NCI-H345 treated with DMSO at 0.1 percent for 48 hours (cell line): ENCODE measurements around the gene TWNK.

Source experiments
- DNase-seq: peaks from one replicate; lab custom pipeline; 2025; ENCODE audit not compliant: unreplicated experiment; lab: John Stamatoyannopoulos, UW

Gene TWNK

GRCh38 chr10:101010329-101010728, 23.0 kb downstream of the TWNK start:
- DNase-seq, result no peak

DNA sequence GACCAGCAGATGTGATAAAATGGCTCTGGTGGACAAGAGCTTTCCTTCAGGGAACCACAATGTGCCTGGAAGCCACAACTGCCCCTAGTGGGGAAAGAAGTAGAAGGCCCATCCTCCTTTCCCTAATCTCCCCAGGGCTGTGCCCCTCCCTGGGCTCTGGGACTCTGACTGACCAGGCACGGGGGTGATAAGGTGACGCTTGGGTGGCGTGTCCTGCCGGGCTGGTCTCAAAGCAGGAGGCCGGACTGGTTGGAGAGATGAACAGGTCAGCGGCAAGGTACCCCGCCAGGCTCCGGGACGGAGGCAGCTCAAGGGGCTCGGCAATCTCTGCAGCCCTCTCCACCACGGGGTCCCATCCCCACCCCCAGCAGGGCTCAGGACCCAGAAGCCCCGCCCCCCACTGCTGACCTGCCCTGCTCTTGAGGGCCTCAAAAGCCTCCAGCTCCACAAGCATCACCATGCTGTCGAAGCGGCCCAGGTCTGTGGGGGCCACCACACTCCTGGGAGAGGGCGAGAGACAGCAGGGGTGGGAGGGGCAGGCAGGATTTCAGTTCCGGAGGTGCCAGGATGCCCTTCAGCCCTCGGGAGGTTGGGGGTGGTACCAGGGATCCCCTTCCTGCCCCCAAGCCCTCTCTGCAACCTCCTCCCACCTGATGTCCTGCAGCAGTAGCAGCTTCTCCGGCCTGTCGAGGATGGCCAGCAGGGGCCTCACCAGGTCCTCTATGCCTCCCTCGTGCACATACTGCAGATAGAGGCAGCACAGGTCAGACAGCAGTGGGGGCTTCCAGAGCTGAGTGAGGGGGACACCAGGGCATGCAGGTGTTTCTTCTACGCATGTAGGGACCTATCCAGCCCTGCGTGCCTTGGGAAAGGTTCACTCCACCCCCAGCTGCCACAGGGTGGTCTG, 24.4 kb downstream of the TWNK start:
- no peak for DNase-seq

- DNase-seq, result peak; percentile 49
Measured at GRCh38 chr10:101012525-101013364, 25.4 kb downstream of the TWNK start.

DNA sequence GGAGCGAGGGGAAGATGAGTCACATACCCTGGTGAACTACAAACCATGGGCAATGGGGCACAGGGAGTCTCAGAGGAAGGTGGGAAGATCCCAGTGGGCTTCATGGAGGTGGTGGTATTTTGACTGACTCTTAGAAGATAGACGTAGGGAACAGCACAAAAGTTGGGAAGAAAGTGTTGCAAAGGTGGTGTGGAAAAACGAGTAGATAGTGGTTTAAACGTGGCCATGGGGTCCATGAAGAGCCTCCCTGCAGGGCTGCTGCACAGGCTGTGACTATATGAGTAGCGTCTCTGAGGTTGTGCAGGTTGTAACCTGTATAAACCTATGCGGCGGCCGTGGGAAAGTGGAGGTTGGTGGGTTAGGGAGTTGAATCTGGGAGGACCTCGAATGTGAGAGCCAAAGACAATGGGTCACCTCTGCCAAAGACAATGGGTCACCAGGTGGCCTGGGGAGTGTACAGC, 26.1 kb downstream of the TWNK start:
- DNase-seq, result no peak

DNA sequence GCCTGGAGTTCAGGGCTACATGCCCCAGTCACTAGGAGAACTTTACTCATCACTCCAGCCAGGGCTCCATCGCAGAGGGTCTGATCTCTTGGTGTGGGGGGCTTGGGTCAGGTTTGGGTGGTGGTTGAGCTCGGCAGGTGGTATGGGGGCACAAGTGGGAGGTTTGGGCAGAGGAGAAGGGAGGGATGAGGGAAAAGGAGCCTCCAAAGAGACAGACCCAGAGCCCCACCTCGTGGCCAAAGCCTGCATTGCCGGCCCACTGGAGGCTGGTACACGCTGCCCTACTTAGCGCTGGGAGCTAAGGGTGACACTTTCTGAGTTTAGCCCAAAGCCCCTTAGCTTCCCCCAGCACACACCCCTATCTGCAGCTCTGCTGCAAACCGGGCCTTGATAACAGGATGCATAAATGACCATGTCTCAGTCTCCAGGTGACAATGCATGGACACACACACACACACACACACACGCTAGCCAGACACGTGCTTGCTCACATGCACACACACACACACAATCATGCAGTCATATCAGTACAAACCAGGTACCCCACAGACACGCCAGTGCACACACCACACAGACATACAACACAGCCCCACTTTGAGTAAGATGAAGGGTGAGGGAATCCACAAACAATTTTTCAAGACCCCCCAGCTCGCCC, 27.0 kb downstream of the TWNK start:
- peak; percentile 15 for DNase-seq

DNA sequence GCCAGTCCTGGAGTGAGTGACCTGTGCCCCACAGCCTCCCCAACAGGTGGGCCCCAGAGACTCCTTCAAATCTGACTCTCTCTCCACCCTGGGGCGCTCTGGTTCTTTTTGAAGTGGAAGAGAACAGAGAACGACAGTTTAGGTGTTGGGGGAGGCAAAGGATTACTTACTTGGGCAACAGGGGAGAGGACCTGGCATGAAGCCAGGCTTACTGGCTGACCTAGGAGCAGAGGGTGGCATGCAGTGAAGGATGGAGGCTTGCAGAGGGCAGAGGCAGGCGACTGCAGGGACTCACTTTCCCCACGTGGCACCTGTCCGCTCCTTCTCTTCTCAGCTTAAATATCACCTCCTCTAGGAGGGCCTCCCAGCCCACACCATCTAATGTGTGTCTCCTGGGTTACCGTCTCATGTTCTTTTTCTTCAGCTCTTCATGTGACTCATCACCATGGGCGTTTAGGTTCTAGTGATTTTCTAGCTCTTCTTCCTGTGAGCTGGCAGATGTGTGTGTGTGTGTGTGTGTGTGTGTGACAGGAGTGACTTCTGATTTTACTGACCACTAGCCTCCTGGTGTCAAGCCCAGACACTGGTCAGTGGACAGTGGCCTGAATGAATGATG, 27.7 kb downstream of the TWNK start:
- no peak for DNase-seq

- no peak for DNase-seq
Measured at GRCh38 chr10:101015582-101015973, 28.2 kb downstream of the TWNK start.

GRCh38 chr10:101016814-101017213, 29.5 kb downstream of the TWNK start:
- DNase-seq, result no peak

DNA sequence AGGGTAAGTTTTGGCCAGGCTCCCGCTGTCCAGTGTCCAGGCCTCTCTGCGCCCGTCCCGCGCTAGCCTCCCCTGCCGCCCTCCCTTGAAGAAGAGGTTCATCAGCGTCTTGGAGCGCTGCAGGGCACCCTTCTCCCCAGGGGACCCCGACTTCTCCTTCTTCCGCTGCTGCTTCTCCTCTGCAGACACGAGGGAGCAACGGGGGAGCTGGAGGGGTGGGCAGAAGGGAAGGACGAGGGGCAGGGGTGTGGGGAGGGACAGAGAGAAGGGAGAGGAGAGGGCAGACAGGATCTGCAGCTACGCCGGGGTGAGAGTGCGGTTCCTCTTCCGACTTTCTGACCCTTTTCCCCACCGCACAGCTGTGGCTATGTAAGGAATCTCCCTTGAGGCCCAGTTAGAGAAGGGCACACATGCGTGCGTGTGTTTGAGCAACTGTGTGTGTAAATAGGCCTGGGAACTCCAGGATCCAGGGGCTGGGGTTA, 30.8 kb downstream of the TWNK start:
- DNase-seq, result no peak

GRCh38 chr10:101018600-101019439, 31.5 kb downstream of the TWNK start:
- no peak for DNase-seq

- DNase-seq, result no peak
Measured at GRCh38 chr10:101019440-101019703, 32.0 kb downstream of the TWNK start.

GRCh38 chr10:101020427-101021075, 33.2 kb downstream of the TWNK start:
- DNase-seq, result no peak

DNA sequence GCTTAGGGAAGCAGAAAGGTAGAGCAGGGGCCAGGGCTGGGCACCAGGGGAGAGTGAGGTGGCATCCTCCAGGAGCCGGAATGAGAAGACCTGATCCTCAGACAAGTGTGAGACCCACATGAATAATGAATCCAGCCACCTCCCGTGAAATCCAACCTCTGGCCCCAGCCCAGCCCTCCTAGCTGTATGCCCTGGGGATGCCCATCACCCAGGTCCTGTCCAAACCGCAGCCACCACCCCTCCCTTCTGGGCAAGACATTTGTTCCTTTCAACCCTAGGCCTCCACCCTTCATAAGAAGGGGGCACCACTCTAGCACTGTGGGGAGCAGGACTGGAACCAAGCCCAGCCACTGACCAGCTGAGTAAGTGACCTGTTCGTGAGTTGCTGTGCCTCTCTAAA, 33.9 kb downstream of the TWNK start:
- DNase-seq, result no peak

DNA sequence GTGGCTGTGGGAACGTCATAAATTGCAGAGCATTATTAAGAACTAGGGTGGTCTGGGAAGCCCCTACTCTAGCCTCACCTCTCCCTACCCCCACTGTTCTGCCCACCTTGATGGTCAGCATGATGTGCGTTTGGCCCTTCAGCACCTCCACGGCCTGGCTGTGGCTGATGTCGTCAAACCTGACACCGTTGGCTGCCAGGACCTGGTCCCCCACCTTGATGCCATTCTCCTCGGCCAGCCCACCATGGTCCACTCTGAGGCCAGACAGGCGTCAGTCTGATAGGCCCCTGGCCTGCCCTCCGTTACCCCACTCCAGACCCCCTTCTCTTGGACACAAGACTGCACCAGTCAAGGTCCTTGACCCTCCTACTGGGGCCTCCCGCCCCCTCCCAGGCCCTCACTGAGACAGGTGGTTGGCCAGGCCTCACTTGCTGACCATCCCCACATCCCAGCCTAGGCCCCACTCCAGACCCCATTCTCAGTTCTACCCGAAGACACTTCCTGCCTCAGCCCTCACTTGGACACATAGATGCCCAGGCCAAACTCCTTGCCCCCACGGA, 34.4 kb downstream of the TWNK start:
- no peak for DNase-seq

DNA sequence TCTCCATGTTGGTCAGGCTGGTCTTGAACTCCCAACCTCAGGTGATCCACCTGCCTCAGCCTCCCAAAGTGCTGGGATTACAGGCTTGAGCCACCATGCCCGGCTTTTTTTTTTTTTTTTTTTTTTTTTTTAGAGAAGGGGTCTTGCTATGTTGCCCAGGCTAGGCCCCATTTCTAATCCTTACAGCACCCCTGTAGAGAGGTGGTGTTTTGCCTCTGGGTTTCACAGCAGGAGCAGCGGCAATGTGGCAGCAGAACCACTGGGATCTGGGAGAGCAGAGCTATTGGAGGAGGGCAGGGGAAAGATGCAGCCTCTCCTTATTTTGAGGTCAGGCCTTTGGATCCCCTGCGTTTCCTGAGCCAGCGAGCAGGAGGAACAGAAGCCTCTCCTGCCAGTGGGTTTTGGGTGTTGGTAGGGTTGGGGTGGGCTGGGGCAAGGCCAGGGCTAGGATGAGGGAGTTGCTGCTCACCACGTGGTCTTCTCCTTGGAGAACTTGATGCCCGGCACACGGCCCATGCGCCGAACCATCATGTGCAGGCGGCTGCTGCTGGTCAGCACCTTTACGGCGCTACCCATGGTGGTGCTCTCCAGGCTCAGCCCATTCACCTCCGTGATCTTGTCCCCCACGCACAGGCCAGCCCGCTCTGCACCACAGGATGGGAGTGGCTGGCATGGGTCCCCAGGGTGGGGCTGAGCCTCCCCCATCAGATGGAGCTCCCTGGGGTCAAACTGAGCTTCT, 35.8 kb downstream of the TWNK start:
- no peak for DNase-seq

GRCh38 chr10:101027106-101027720, 39.9 kb downstream of the TWNK start:
- no peak for DNase-seq

DNA sequence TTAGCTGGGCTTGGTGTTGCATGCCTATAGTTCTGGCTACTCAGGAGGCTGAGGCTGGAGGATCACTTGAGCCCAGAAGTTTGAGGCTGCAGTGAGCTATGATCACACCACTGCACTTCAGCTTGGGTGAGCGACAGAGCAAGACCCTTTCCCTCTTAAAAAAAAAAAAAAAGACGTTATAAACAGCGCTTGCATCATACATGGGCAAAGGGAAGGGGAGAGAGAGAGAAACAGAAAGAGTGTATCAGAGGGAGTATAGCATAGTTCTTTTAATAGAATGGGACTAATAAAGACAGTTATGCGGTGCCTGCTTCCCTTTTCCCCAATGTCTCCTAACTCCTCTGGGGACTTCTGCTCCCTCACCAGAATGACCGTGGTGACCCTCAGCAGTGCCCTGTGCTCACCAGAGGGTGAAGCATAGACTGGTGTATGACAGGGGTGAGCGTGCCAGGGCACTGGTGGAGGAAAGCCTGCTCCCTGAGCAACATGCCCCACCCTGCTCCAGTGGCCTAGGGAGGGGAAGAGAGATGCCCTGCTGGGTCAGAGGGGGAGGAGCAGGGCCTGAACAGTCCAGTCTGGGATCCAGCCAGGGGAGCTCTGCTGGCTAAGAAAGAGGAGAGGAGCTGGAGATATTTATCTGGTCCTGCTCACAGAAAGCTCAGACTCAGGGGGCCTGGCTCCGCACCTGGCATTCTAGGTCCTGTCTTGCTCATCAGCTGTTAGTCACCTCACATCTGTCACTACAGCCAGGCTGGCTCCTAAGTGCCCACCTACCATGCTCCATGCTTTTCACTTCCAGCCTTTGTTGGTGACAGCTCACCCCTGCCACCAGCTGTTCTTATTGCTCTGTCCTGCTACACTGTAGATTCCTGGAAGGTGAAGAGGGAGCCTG, 41.3 kb downstream of the TWNK start:
- no peak for DNase-seq
